ENCODE measurements around the gene CAMKMT. TPM values are rescaled to one million over a fixed set of nuclear protein-coding genes. Genes with fewer than 3 reads are reported as not detected.

The CAMKMT gene
- total RNA-seq, 1 experiment from 2014 or later: 12.5 TPM

GRCh38 chr2:44495035-44495434 is 133.3 kb downstream of the CAMKMT start:
- intact Hi-C loops (cut with micrococcal nuclease; ENCODE audit: unreplicated experiment): no loop called here
- no peaks in the 10 kb centered on the region for H3K36me3 ChIP-seq (ENCODE audit: insufficient read depth, low read length, poor library complexity, severe bottlenecking)
- no peak overlapping the region for H3K4me3 ChIP-seq (ENCODE audit: low read depth, low read length, poor library complexity, severe bottlenecking)
- no peaks in the 10 kb centered on the region for H3K4me1 ChIP-seq (ENCODE audit: insufficient read depth, low read length, poor library complexity, severe bottlenecking)
- H3K27ac ChIP-seq (ENCODE audit: low read depth, low read length, poor library complexity, severe bottlenecking): no peak overlapping the region
- DNase-seq (ENCODE audit: low spot score): no peak
- ChIA-PET POLR2A (ENCODE audit: low non-redundant PET) (no interaction called here), CTCF (interaction anchor here (0.5 kb wide), 1 partner anchor 561 kb away, joined by 5 read pairs; no protein-coding TSS in a partner anchor)
- H3K27me3 ChIP-seq (replicated peaks; ENCODE audit: insufficient read depth, low read depth, low read length, poor library complexity): no peaks in the 10 kb centered on the region
- no peak for TF ChIP-seq EZH2 (IDR thresholded peaks at IDR 0.05; ENCODE audit: borderline replicate concordance, low read depth, low read length, poor library complexity, severe bottlenecking)
- TF ChIP-seq CTCF (conservative IDR thresholded peaks at IDR 0.05; ENCODE audit: low read depth, low read length): no peak
- H3K9me3 ChIP-seq (ENCODE audit: low read depth, low read length, poor library complexity, severe bottlenecking): no peaks in the 10 kb centered on the region
- no TSS peak for BruUV-seq (replicated peaks)

- Histone ChIP-seq H3K4me1 (ENCODE audit: insufficient read depth, low read length, poor library complexity, severe bottlenecking) (no peaks in the 10 kb centered on the region), H3K27me3 (replicated peaks; ENCODE audit: insufficient read depth, low read depth, low read length, poor library complexity) (no peaks in the 10 kb centered on the region), H3K9me3 (ENCODE audit: low read depth, low read length, poor library complexity, severe bottlenecking) (no peaks in the 10 kb centered on the region), H3K4me3 (ENCODE audit: low read depth, low read length, poor library complexity, severe bottlenecking) (no peak overlapping the region), H3K36me3 (ENCODE audit: insufficient read depth, low read length, poor library complexity, severe bottlenecking) (no peaks in the 10 kb centered on the region), H3K27ac (ENCODE audit: low read depth, low read length, poor library complexity, severe bottlenecking) (no peak overlapping the region)
- no TSS peak for BruUV-seq (replicated peaks)
- intact Hi-C loops (cut with micrococcal nuclease; ENCODE audit: unreplicated experiment): no loop called here
- CTCF ChIA-PET: no interaction called here
- DNase-seq (ENCODE audit: low spot score): no peak
- TF ChIP-seq CTCF (conservative IDR thresholded peaks at IDR 0.05; ENCODE audit: low read depth, low read length) (no peak), EZH2 (IDR thresholded peaks at IDR 0.05; ENCODE audit: borderline replicate concordance, low read depth, low read length, poor library complexity, severe bottlenecking) (no peak)
- POLR2A ChIA-PET (ENCODE audit: low non-redundant PET): no interaction called here
These were observed 133.8 kb downstream of the CAMKMT start for GRCh38 chr2:44495544-44495943.

- H3K4me1 ChIP-seq (ENCODE audit: insufficient read depth, low read length, poor library complexity, severe bottlenecking): no peaks in the 10 kb centered on the region
- no peaks in the 10 kb centered on the region for H3K9me3 ChIP-seq (ENCODE audit: low read depth, low read length, poor library complexity, severe bottlenecking)
- CTCF ChIA-PET: no interaction called here
- no peak overlapping the region for H3K4me3 ChIP-seq (ENCODE audit: low read depth, low read length, poor library complexity, severe bottlenecking)
- H3K27ac ChIP-seq (ENCODE audit: low read depth, low read length, poor library complexity, severe bottlenecking): no peak overlapping the region
- BruUV-seq (replicated peaks): no TSS peak
- H3K27me3 ChIP-seq (replicated peaks; ENCODE audit: insufficient read depth, low read depth, low read length, poor library complexity): no peaks in the 10 kb centered on the region
- intact Hi-C loops (cut with micrococcal nuclease; ENCODE audit: unreplicated experiment): no loop called here
- POLR2A ChIA-PET (ENCODE audit: low non-redundant PET): no interaction called here
- H3K36me3 ChIP-seq (ENCODE audit: insufficient read depth, low read length, poor library complexity, severe bottlenecking): no peaks in the 10 kb centered on the region
- no peak for DNase-seq (ENCODE audit: low spot score)
- no peak for TF ChIP-seq EZH2 (IDR thresholded peaks at IDR 0.05; ENCODE audit: borderline replicate concordance, low read depth, low read length, poor library complexity, severe bottlenecking)
- no peak for TF ChIP-seq CTCF (conservative IDR thresholded peaks at IDR 0.05; ENCODE audit: low read depth, low read length)
These were observed 134.4 kb downstream of the CAMKMT start for GRCh38 chr2:44496130-44496529.
